Loucy (cell line): Measurements from ENCODE around the gene CPED1.

Experiments used
- CTCF ChIP-seq: fragments of 200-600 bp; sonication (generic); conservative IDR thresholded peaks from 2 replicates; pipeline ENCODE4 v1.5.1; 2014; ENCODE audit warnings: mild to moderate bottlenecking, antibody characterized with exemption, low read length
- EZH2phosphoT487 ChIP-seq: fragments of 200-600 bp; IDR thresholded peaks from 2 replicates; pipeline ENCODE4 v1.6.1; 2018; ENCODE audit warnings: antibody characterized with exemption, mild to moderate bottlenecking, moderate library complexity, borderline replicate concordance

- TF ChIP-seq CTCF = no peak
- no peak for TF ChIP-seq EZH2phosphoT487
These were observed 114.1 kb downstream of the CPED1 start for GRCh38 chr7:121102619-121103018.
